IMR-90 (cell line): Measurements from ENCODE around the gene SPECC1L. TPM values are rescaled to one million over a fixed set of nuclear protein-coding genes. Genes with fewer than 3 reads are reported as not detected.

Source experiments
- ATAC-seq: fragments of 200-7000 bp; cut with Tn5 transposase; 2 replicates; pipeline ENCODE4 v1.9.1; 2020; ENCODE audit warnings: low read depth, mild to moderate bottlenecking, moderate library complexity
- BruUV-seq: library from RNA; stranded (reverse); fragments of 400-500 nt; replicated peaks from 2 replicates; lab custom pipeline; 2021; lab: Mats Ljungman, UMichigan
- CTCF ChIA-PET: fragments of 300-600 bp; formaldehyde crosslinking; extraction: SDS; loops from one replicate; lab custom pipeline; 2021; ENCODE audit warnings: antibody characterized with exemption; lab: Yijun Ruan, JAX
- POLR2A ChIA-PET: fragments of 300-600 bp; sonication (Branson Sonifier 250); formaldehyde crosslinking; loops from one replicate; lab custom pipeline; 2022; ENCODE audit warnings: antibody characterized with exemption; ENCODE audit not compliant: unreplicated experiment; lab: Charles Lee
- DNase-seq: peaks from one replicate; pipeline ENCODE4 v3.0.0; 2013
- H2AFZ ChIP-seq: replicated peaks from 2 replicates; pipeline ENCODE3; 2013; ENCODE audit warnings: low read length, mild to moderate bottlenecking; ENCODE audit not compliant: poor library complexity
- H2AK5ac ChIP-seq: 2 replicates; pipeline ENCODE4 v1.6.1; 2013; ENCODE audit warnings: low read depth, low read length, inconsistent platforms
- H2AK9ac ChIP-seq: replicated peaks from 2 replicates; pipeline ENCODE3; 2013; ENCODE audit warnings: mild to moderate bottlenecking, low read depth, low read length, moderate library complexity; ENCODE audit not compliant: poor library complexity
- H2BK120ac ChIP-seq: 2 replicates; pipeline ENCODE4 v1.6.1; 2013; ENCODE audit warnings: low read depth, low read length, inconsistent platforms
- H2BK15ac ChIP-seq: 3 replicates; pipeline ENCODE4 v1.6.1; 2013; ENCODE audit warnings: low read depth, low read length, inconsistent platforms
- H2BK20ac ChIP-seq: 2 replicates; pipeline ENCODE4 v1.6.1; 2013; ENCODE audit warnings: low read depth, mild to moderate bottlenecking, inconsistent platforms, low read length, moderate library complexity
- H2BK5ac ChIP-seq: 2 replicates; pipeline ENCODE4 v1.6.1; 2013; ENCODE audit warnings: mild to moderate bottlenecking, low read depth, low read length, inconsistent platforms; ENCODE audit not compliant: poor library complexity, severe bottlenecking
- H3K14ac ChIP-seq: replicated peaks from 2 replicates; pipeline ENCODE4 v1.6.1; 2013; ENCODE audit warnings: low read depth, low read length, inconsistent platforms
- H3K18ac ChIP-seq: 2 replicates; pipeline ENCODE4 v1.6.1; 2013; ENCODE audit warnings: low read depth, low read length, control low read depth
- H3K23ac ChIP-seq: 2 replicates; pipeline ENCODE4 v1.6.1; 2013; ENCODE audit warnings: low read depth, low read length, inconsistent platforms
- H3K27ac ChIP-seq: 2 replicates; pipeline ENCODE4 v1.5.1; 2013; ENCODE audit warnings: mild to moderate bottlenecking, control low read depth, low read length; ENCODE audit not compliant: insufficient read depth
- H3K27me3 ChIP-seq: 2 replicates; pipeline ENCODE4 v1.6.1; 2013; ENCODE audit warnings: low read length; ENCODE audit not compliant: control insufficient read depth, insufficient read depth
- H3K36me3 ChIP-seq: 2 replicates; pipeline ENCODE4 v1.6.1; 2013; ENCODE audit warnings: low read length, mixed read lengths; ENCODE audit not compliant: control insufficient read depth, insufficient read depth
- H3K4ac ChIP-seq: 2 replicates; pipeline ENCODE4 v1.6.1; 2013; ENCODE audit warnings: low read depth, low read length, inconsistent platforms
- H3K4me1 ChIP-seq: 2 replicates; pipeline ENCODE4 v1.6.1; 2013; ENCODE audit warnings: low read length, mixed read lengths; ENCODE audit not compliant: control insufficient read depth, insufficient read depth
- H3K4me2 ChIP-seq: 2 replicates; pipeline ENCODE4 v1.6.1; 2013; ENCODE audit warnings: low read depth, mild to moderate bottlenecking, control low read depth, low read length, moderate library complexity
- H3K4me3 ChIP-seq: 2 replicates; pipeline ENCODE4 v1.5.1; 2013; ENCODE audit warnings: low read depth, mild to moderate bottlenecking, control low read depth, low read length, moderate library complexity; ENCODE audit not compliant: insufficient read depth
- H3K56ac ChIP-seq: 2 replicates; pipeline ENCODE4 v1.6.1; 2013; ENCODE audit warnings: low read length, inconsistent platforms; ENCODE audit not compliant: insufficient read depth; ENCODE audit errors: extremely low read depth
- H3K79me1 ChIP-seq, 2 experiments: 2 replicates each; pipeline ENCODE4 v1.6.1; 2013; ENCODE audit warnings: low read length in 2 of 2, inconsistent platforms in 1 of 2, low read depth in 1 of 2
- H3K9ac ChIP-seq: 2 replicates; pipeline ENCODE4 v1.6.1; 2013; ENCODE audit warnings: low read depth, low read length, control low read depth
- H3K9me1 ChIP-seq: 2 replicates; pipeline ENCODE4 v1.6.1; 2013; ENCODE audit warnings: low read length, inconsistent platforms; ENCODE audit not compliant: insufficient read depth
- H3K9me3 ChIP-seq: 2 replicates; pipeline ENCODE4 v1.6.1; 2013; ENCODE audit warnings: low read length; ENCODE audit not compliant: control insufficient read depth, insufficient read depth
- H4K20me1 ChIP-seq: 2 replicates; pipeline ENCODE4 v1.6.1; 2013; ENCODE audit warnings: low read length, inconsistent platforms; ENCODE audit not compliant: insufficient read depth
- H4K5ac ChIP-seq: 2 replicates; pipeline ENCODE4 v1.6.1; 2013; ENCODE audit warnings: mild to moderate bottlenecking, low read depth, low read length, control low read depth
- H4K8ac ChIP-seq, 2 experiments: 2 replicates each; pipeline ENCODE4 v1.6.1; 2013; ENCODE audit warnings: low read depth in 2 of 2, low read length in 2 of 2, control low read depth in 1 of 2, inconsistent platforms in 1 of 2
- H4K91ac ChIP-seq: 2 replicates; pipeline ENCODE4 v1.6.1; 2013; ENCODE audit warnings: low read depth, low read length, inconsistent platforms; ENCODE audit not compliant: insufficient read depth
- CTCF ChIP-seq: conservative IDR thresholded peaks from 2 replicates; pipeline ENCODE4 v1.5.1; 2012; ENCODE audit warnings: mild to moderate bottlenecking, low read depth, low read length, improper control_type of control experiment
- RAD21 ChIP-seq: IDR thresholded peaks from 2 replicates; pipeline ENCODE4 v1.6.1; 2012; ENCODE audit warnings: low read length, improper control_type of control experiment
- USF2 ChIP-seq: fragments of 150-350 bp; IDR thresholded peaks from 2 replicates; pipeline ENCODE4 v1.6.1; 2017; ENCODE audit warnings: mild to moderate bottlenecking, antibody characterized with exemption, low read length, low read depth
- WGBS, 2 experiments: methylation state at CpG; one replicate each; pipeline versions ENCODE4 v1.1.5 to v1.1.7; 2013; ENCODE audit warnings: missing lambda C conversion rate in 2 of 2; ENCODE audit not compliant: insufficient read length in 1 of 2; ENCODE audit errors: extremely low coverage in 2 of 2; 5-methylcytosine and 5-hydroxymethylcytosine counted together
- dilution Hi-C: fragments of 300-500 bp; cut with HindIII; formaldehyde crosslinking; loops from one replicate; pipeline ENCODE4 v1.14.3; 2018; ENCODE audit warnings: low sequenced_read_pairs; ENCODE audit not compliant: unreplicated experiment
- in situ Hi-C: fragments of 300-500 bp; cut with MboI; formaldehyde crosslinking; loops from 3 replicates; pipeline ENCODE4 v1.14.3; 2019; ENCODE audit warnings: low sequenced_read_pairs, inconsistent platforms, mixed read lengths
- intact Hi-C: fragments of 100-400 bp; cut with micrococcal nuclease; formaldehyde crosslinking; loops from 2 replicates; pipeline ENCODE4 v1.10.0; 2022
- polyA plus RNA-seq, 3 experiments: library from polyadenylated mRNA; depleted of rRNA; stranded (reverse); fragments of >200 nt; gene quantifications; 2 replicates each; pipeline ENCODE4 v1.2.3, GENCODE V29; 2012; ENCODE audit warnings: low replicate concordance in 1 of 3
- total RNA-seq: library from RNA; depleted of rRNA; stranded (reverse); fragments of >200 nt; gene quantifications from 2 replicates; pipeline ENCODE4 v1.2.3, GENCODE V29; 2012

SPECC1L gene
- total and polyA plus RNA-seq, 2 of the 4 experiments (the other 2 are of a cell fraction): 18.7 to 44.1 TPM

GRCh38 chr22:24230911-24231656 lies 39.5 kb upstream of the SPECC1L start:
- in situ Hi-C loops (no loop called here), dilution Hi-C loops (no loop called here), intact Hi-C loops (no loop called here)
- POLR2A ChIA-PET: no interaction called here
- Histone ChIP-seq H3K36me3 (no peaks in the 10 kb centered on the region; the same call in 1 of the 2 replicates), H2BK15ac (no peak overlapping the region), H3K9ac (no peak overlapping the region), H3K4me2 (no peak overlapping the region), H3K27ac (no peak overlapping the region), H3K56ac (no peak overlapping the region), H3K23ac (no peak overlapping the region), H4K5ac (no peak overlapping the region), H3K9me3 (peaks cover 2% of the 10 kb centered on the region; the same call in 1 of the 2 replicates), H3K4ac (peak overlapping the region; percentile 35; the same call in 1 of the 2 replicates), H2AK5ac (peak overlapping the region; percentile 50; the same call in 1 of the 2 replicates), H3K4me1 (no peaks in the 10 kb centered on the region), H4K20me1 (no peaks in the 10 kb centered on the region), H2BK5ac (no peak overlapping the region), H2AK9ac (no peak overlapping the region), H4K91ac (no peak overlapping the region), H3K27me3 (no peaks in the 10 kb centered on the region), H2BK120ac (no peak overlapping the region), H3K4me3 (no peak overlapping the region), H2BK20ac (no peak overlapping the region), H3K18ac (no peak overlapping the region), H4K8ac (no peak overlapping the region), H3K79me1 (no peaks in the 10 kb centered on the region; a peak in 1 of 4 replicates), H3K9me1 (no peaks in the 10 kb centered on the region; the same call in 1 of the 2 replicates), H3K14ac (no peak overlapping the region), H2AFZ (peak overlapping the region; percentile 4)
- DNase-seq (no peak), ATAC-seq (no peak)
- 0 out of 2 replicates have a peak, but pooled peaks have one; percentile 3 for TF ChIP-seq RAD21
- no peak for TF ChIP-seq USF2
- peak; percentile 30 for TF ChIP-seq CTCF
- 48% methylated on average over 5 of the region's 18 CpGs; no CpG with 5 or more reads in 1 of the 2 experiments for WGBS, 2 experiments
- BruUV-seq: no TSS peak
- CTCF ChIA-PET: interaction anchor here (1.2 kb wide), 1 partner anchor 42 kb away, joined by 4 read pairs; no protein-coding TSS in a partner anchor
